Measurements from ENCODE around the gene TBC1D22B.

Gene TBC1D22B

GRCh38 chr6:37257634-37258404 is at the start of gene TBC1D22B, which contains the start of gene TMEM217:
Gene TBC1D22B, plus strand, starts transcription at chr6:37257772. Its CDS starts 146 bp downstream, at chr6:37257918.
Gene TMEM217, minus strand, starts transcription at chr6:37258144. Its CDS starts 39,114 bp downstream, at chr6:37219030.
- peak; percentile 94 for DNase-seq (ENCODE audit: low read depth)

GRCh38 chr6:37207903-37208456 is 49.6 kb upstream of the TBC1D22B start:
- peak; percentile 87 for DNase-seq (ENCODE audit: low read depth)

- no peak for DNase-seq (ENCODE audit: low read depth)
Observed at GRCh38 chr6:37208793-37209192, 48.8 kb upstream of the TBC1D22B start.

GRCh38 chr6:37209461-37210205 is 47.9 kb upstream of the TBC1D22B start:
- DNase-seq (ENCODE audit: low read depth) = peak; percentile 24

- peak; percentile 72 for DNase-seq (ENCODE audit: low read depth)
Observed at GRCh38 chr6:37210313-37210968, 47.1 kb upstream of the TBC1D22B start.

GRCh38 chr6:37212268-37212667 is 45.3 kb upstream of the TBC1D22B start:
- DNase-seq (ENCODE audit: low read depth) = no peak

- no peak for DNase-seq (ENCODE audit: low read depth)
Observed at GRCh38 chr6:37218061-37218460, 39.5 kb upstream of the TBC1D22B start.

GRCh38 chr6:37218511-37218910 is 39.1 kb upstream of the TBC1D22B start:
- DNase-seq (ENCODE audit: low read depth) = no peak

GRCh38 chr6:37221585-37222124 is 35.9 kb upstream of the TBC1D22B start:
- DNase-seq (ENCODE audit: low read depth) = no peak

GRCh38 chr6:37222125-37222967 is 35.2 kb upstream of the TBC1D22B start:
- DNase-seq (ENCODE audit: low read depth) = no peak

- no peak for DNase-seq (ENCODE audit: low read depth)
Observed at GRCh38 chr6:37222992-37223391, 34.6 kb upstream of the TBC1D22B start.

GRCh38 chr6:37225350-37226169 is 32.0 kb upstream of the TBC1D22B start:
- DNase-seq (ENCODE audit: low read depth) = no peak

- no peak for DNase-seq (ENCODE audit: low read depth)
Observed at GRCh38 chr6:37230104-37230503, 27.5 kb upstream of the TBC1D22B start.

- no peak for DNase-seq (ENCODE audit: low read depth)
Observed at GRCh38 chr6:37232430-37233017, 25.0 kb upstream of the TBC1D22B start.

- DNase-seq (ENCODE audit: low read depth) = no peak
Observed at GRCh38 chr6:37233541-37233940, 24.0 kb upstream of the TBC1D22B start.

- DNase-seq (ENCODE audit: low read depth) = no peak
Observed at GRCh38 chr6:37236921-37237320, 20.7 kb upstream of the TBC1D22B start.

- no peak for DNase-seq (ENCODE audit: low read depth)
Observed at GRCh38 chr6:37237789-37238188, 19.8 kb upstream of the TBC1D22B start.

- no peak for DNase-seq (ENCODE audit: low read depth)
Observed at GRCh38 chr6:37238381-37238780, 19.2 kb upstream of the TBC1D22B start.

GRCh38 chr6:37239526-37239925 is 18.0 kb upstream of the TBC1D22B start:
- no peak for DNase-seq (ENCODE audit: low read depth)

All from activated gamma-delta T cell treated with anti-CD3 and anti-CD28 coated beads, Interleukin-2, amount 50 U/mL, for 16 hours (primary cell).